Natural killer cell (primary cell): ENCODE data around the gene COX17. TPM values are rescaled to one million over a fixed set of nuclear protein-coding genes. Genes with fewer than 3 reads are reported as not detected.

ENCODE experiments used
- ATAC-seq, 3 donors: fragments of 150-1000 bp in 2 of 3; fragments of 200-7000 bp in 1 of 3; cut with Tn5 transposase; 1 replicate in 1 of 3; 2 replicates in 2 of 3; pipeline ENCODE4 v1.10.0; 2021; ENCODE audit warnings: mild to moderate bottlenecking in 2 of 3, moderate library complexity in 2 of 3
- DNase-seq, 2 donors: peaks; one replicate each; pipeline versions ENCODE4 v3.0.0 to v3.0.0-alpha.2; 2013 to 2021; ENCODE audit warnings: mixed read lengths in 1 of 2
- H3K27ac ChIP-seq: one replicate; pipeline ENCODE4 v1.5.1; 2013; ENCODE audit warnings: mild to moderate bottlenecking, low read length
- H3K27me3 ChIP-seq: one replicate; pipeline ENCODE4 v1.6.1; 2013; ENCODE audit warnings: low read length; ENCODE audit not compliant: control insufficient read depth, insufficient read depth
- H3K36me3 ChIP-seq: one replicate; pipeline ENCODE4 v1.6.1; 2013; ENCODE audit warnings: low read length; ENCODE audit not compliant: control insufficient read depth, insufficient read depth
- H3K4me1 ChIP-seq: one replicate; pipeline ENCODE4 v1.6.1; 2013; ENCODE audit warnings: low read length; ENCODE audit not compliant: control insufficient read depth, insufficient read depth
- H3K4me3 ChIP-seq: one replicate; pipeline ENCODE4 v1.5.1; 2013; ENCODE audit warnings: low read length
- H3K9me3 ChIP-seq: one replicate; pipeline ENCODE4 v1.6.1; 2013; ENCODE audit warnings: low read length; ENCODE audit not compliant: control insufficient read depth, insufficient read depth
- H3K27ac Mint-ChIP-seq, 2 donors: one replicate each; pipeline ENCODE4 v1.8.0; 2022; ENCODE audit warnings: mild to moderate bottlenecking in 2 of 2, mixed read lengths in 2 of 2, moderate library complexity in 1 of 2
- H3K27me3 Mint-ChIP-seq, 2 donors: one replicate each; pipeline ENCODE4 v1.8.0; 2022; ENCODE audit warnings: low read depth in 2 of 2, mixed read lengths in 2 of 2
- H3K36me3 Mint-ChIP-seq: one replicate; pipeline ENCODE4 v1.8.0; 2022; ENCODE audit warnings: mixed read lengths
- H3K4me1 Mint-ChIP-seq, 2 donors: one replicate each; pipeline ENCODE4 v1.8.0; 2022; ENCODE audit warnings: mixed read lengths in 2 of 2
- H3K4me3 Mint-ChIP-seq: one replicate; pipeline ENCODE4 v1.8.0; 2022; ENCODE audit warnings: mild to moderate bottlenecking, moderate library complexity, mixed read lengths
- H3K9me3 Mint-ChIP-seq, 2 donors: one replicate each; pipeline ENCODE4 v1.8.0; 2022; ENCODE audit warnings: mixed read lengths in 2 of 2
- CTCF ChIP-seq: fragments of 200-600 bp; IDR thresholded peaks from one replicate; pipeline ENCODE4 v1.8.0; 2022; ENCODE audit warnings: antibody characterized with exemption
- WGBS: methylation state at CpG from one replicate; pipeline ENCODE4 v1.1.7; 2013; ENCODE audit warnings: missing lambda C conversion rate; ENCODE audit not compliant: insufficient coverage; 5-methylcytosine and 5-hydroxymethylcytosine counted together
- intact Hi-C: fragments of 100-400 bp; cut with micrococcal nuclease; formaldehyde crosslinking; loops from one replicate; pipeline ENCODE4 v1.14.2; 2022
- total RNA-seq, 4 donors: library from RNA; stranded (reverse); fragments of 120-200 nt in 1 of 4; gene quantifications; one replicate each; pipeline versions ENCODE4 v1.2.3 to v1.2.4, GENCODE V29; 2013 to 2022

COX17 gene
- total RNA-seq, 3 donors from 2014 or later (not counting 1 experiment from before 2014, with no cell fraction given) = 35.6 to 44.8 (median 40.6) TPM

GRCh38 chr3:119625451-119626153 is 51.6 kb downstream of the COX17 start:
- Histone ChIP-seq H3K36me3 (no peaks in the 10 kb centered on the region), H3K27me3 (no peaks in the 10 kb centered on the region), H3K4me3 (no peak overlapping the region), H3K4me1 (peaks cover 21% of the 10 kb centered on the region), H3K9me3 (no peaks in the 10 kb centered on the region), H3K27ac (no peak overlapping the region)
- ATAC-seq = no peak
- no peak overlapping the region for H3K27ac Mint-ChIP-seq
- H3K9me3 Mint-ChIP-seq = no peaks in the 10 kb centered on the region
- DNase-seq = no peak
- H3K4me3 Mint-ChIP-seq = no peak overlapping the region
- no peak for TF ChIP-seq CTCF
- H3K4me1 Mint-ChIP-seq = peaks cover 0 to 21% of the 10 kb centered on the region in 2 donors
- intact Hi-C loops = no loop called here
- H3K27me3 Mint-ChIP-seq = peaks cover 0 to 3% of the 10 kb centered on the region in 2 donors
- H3K36me3 Mint-ChIP-seq = no peaks in the 10 kb centered on the region
- 92% methylated on average over 8 of the region's 8 CpGs for WGBS

- H3K4me3 Mint-ChIP-seq = no peak overlapping the region
- H3K4me1 Mint-ChIP-seq = peaks cover 0 to 21% of the 10 kb centered on the region in 2 donors
- H3K27ac Mint-ChIP-seq = no peak overlapping the region
- H3K27me3 Mint-ChIP-seq = peaks cover 0 to 7% of the 10 kb centered on the region in 2 donors
- no peaks in the 10 kb centered on the region for H3K36me3 ChIP-seq
- no peak overlapping the region for H3K27ac ChIP-seq
- H3K9me3 ChIP-seq = no peaks in the 10 kb centered on the region
- ATAC-seq = no peak
- no peak for DNase-seq
- H3K36me3 Mint-ChIP-seq = no peaks in the 10 kb centered on the region
- H3K27me3 ChIP-seq = no peaks in the 10 kb centered on the region
- H3K4me1 ChIP-seq = peaks cover 19% of the 10 kb centered on the region
- H3K4me3 ChIP-seq = no peak overlapping the region
- H3K9me3 Mint-ChIP-seq = no peaks in the 10 kb centered on the region
- intact Hi-C loops = no loop called here
- TF ChIP-seq CTCF = no peak
- WGBS = 93% methylated on average over 8 of the region's 9 CpGs
Observed at GRCh38 chr3:119624002-119624720, 53.0 kb downstream of the COX17 start.

GRCh38 chr3:119620899-119621298 is 56.3 kb downstream of the COX17 start:
- Mint-ChIP-seq H3K9me3 (no peaks in the 10 kb centered on the region), H3K27ac (no peak overlapping the region), H3K36me3 (no peaks in the 10 kb centered on the region), H3K4me1 (no peaks in the 10 kb centered on the region), H3K27me3 (peaks cover 0 to 9% of the 10 kb centered on the region in 2 donors), H3K4me3 (no peak overlapping the region)
- WGBS = 98% methylated on average over 5 of the region's 5 CpGs
- DNase-seq = no peak
- H3K9me3 ChIP-seq = no peaks in the 10 kb centered on the region
- intact Hi-C loops = no loop called here
- no peaks in the 10 kb centered on the region for H3K27me3 ChIP-seq
- H3K4me3 ChIP-seq = no peak overlapping the region
- ATAC-seq = no peak
- no peak for TF ChIP-seq CTCF
- no peaks in the 10 kb centered on the region for H3K4me1 ChIP-seq
- H3K27ac ChIP-seq = no peak overlapping the region
- H3K36me3 ChIP-seq = no peaks in the 10 kb centered on the region

Other genes with a start within 250 kb of the COX17 start
- 10 to 100 TPM; 64.2 to 76.5 (median 64.7) TPM for gene TMEM39A, start 213.8 kb downstream of the COX17 start, total RNA-seq
- gene POGLUT1, start 208.4 kb downstream of the COX17 start, total RNA-seq = 10 to 100 TPM; 29.4 to 38.1 (median 29.8) TPM
- gene TIMMDC1, start 178.9 kb downstream of the COX17 start, total RNA-seq = 10 to 100 TPM; 31.9 to 50.1 (median 34.1) TPM
- 1 to 10 TPM in 1 of 3 donors, under 1 TPM in 1, not detected in 1; 0.40 to 1.1 TPM for gene CD80, start 117.8 kb downstream of the COX17 start, total RNA-seq
- gene ADPRH, start 97.9 kb downstream of the COX17 start, total RNA-seq = 1 to 10 TPM; 3.8 to 6.2 (median 4.5) TPM
- under 1 TPM in 2 of 3 donors, not detected in 1; 0.20 to 0.34 TPM for gene PLA1A, start 79.5 kb downstream of the COX17 start, total RNA-seq
- gene POPDC2, start 16.8 kb downstream of the COX17 start, total RNA-seq = 1 to 10 TPM; 6.2 to 8.0 (median 7.9) TPM
- under 1 TPM in 1 of 3 donors, not detected in 2; 0.14 TPM for gene CFAP91, start 25.6 kb upstream of the COX17 start, total RNA-seq
- gene NR1I2, start 104.7 kb upstream of the COX17 start, total RNA-seq = under 1 TPM; 0.13 to 0.25 (median 0.16) TPM